ENCODE measurements around the gene DOK4.

DOK4 gene

GRCh38 chr16:57507136-57508034, 21.1 kb upstream of the DOK4 start:
- H3K4me1 Mint-ChIP-seq = peaks cover 25% of the 10 kb centered on the region
- no peaks in the 10 kb centered on the region for H3K36me3 Mint-ChIP-seq (ENCODE audit: low read depth)
- no peaks in the 10 kb centered on the region for H3K9me3 Mint-ChIP-seq
- no peak for TF ChIP-seq CTCF (IDR thresholded peaks at IDR 0.05; ENCODE audit: unreplicated experiment in 3 of 3)
- H3K27ac Mint-ChIP-seq = peak overlapping the region; percentile 40 to 86 (median 45)
- H3K4me3 Mint-ChIP-seq = peak overlapping the region in 1 of 3 experiments; percentile 19
- H3K27me3 Mint-ChIP-seq (ENCODE audit: low read depth) = peaks cover 9% of the 10 kb centered on the region

- no peak for TF ChIP-seq CTCF (IDR thresholded peaks at IDR 0.05; ENCODE audit: unreplicated experiment in 3 of 3)
- H3K4me1 Mint-ChIP-seq = peaks cover 41% of the 10 kb centered on the region
- H3K36me3 Mint-ChIP-seq (ENCODE audit: low read depth) = no peaks in the 10 kb centered on the region
- H3K27ac Mint-ChIP-seq = peak overlapping the region in 1 of 3 experiments; percentile 58
- no peaks in the 10 kb centered on the region for H3K9me3 Mint-ChIP-seq
- H3K27me3 Mint-ChIP-seq (ENCODE audit: low read depth) = peaks cover 18% of the 10 kb centered on the region
- H3K4me3 Mint-ChIP-seq = no peak overlapping the region
These were observed 18.9 kb upstream of the DOK4 start for GRCh38 chr16:57505169-57505568.

GRCh38 chr16:57504491-57504890, 18.2 kb upstream of the DOK4 start:
- peaks cover 17% of the 10 kb centered on the region for H3K27me3 Mint-ChIP-seq (ENCODE audit: low read depth)

GRCh38 chr16:57504001-57504400, 17.7 kb upstream of the DOK4 start:
- H3K27ac Mint-ChIP-seq = peak overlapping the region in 1 of 3 experiments; percentile 70

More at GRCh38 chr16:57504491-57504890, 18.2 kb upstream of the DOK4 start:
- no peaks in the 10 kb centered on the region for H3K36me3 Mint-ChIP-seq (ENCODE audit: low read depth)
- peaks cover 41% of the 10 kb centered on the region for H3K4me1 Mint-ChIP-seq
- peak overlapping the region in 1 of 3 experiments; percentile 70 for H3K27ac Mint-ChIP-seq
- no peak for TF ChIP-seq CTCF (IDR thresholded peaks at IDR 0.05; ENCODE audit: unreplicated experiment in 3 of 3)
- H3K4me3 Mint-ChIP-seq = no peak overlapping the region
- no peaks in the 10 kb centered on the region for H3K9me3 Mint-ChIP-seq

GRCh38 chr16:57503366-57503765, 17.1 kb upstream of the DOK4 start:
- H3K27me3 Mint-ChIP-seq (ENCODE audit: low read depth) = peaks cover 11% of the 10 kb centered on the region
- H3K9me3 Mint-ChIP-seq = no peaks in the 10 kb centered on the region
- H3K36me3 Mint-ChIP-seq (ENCODE audit: low read depth) = no peaks in the 10 kb centered on the region
- no peak for TF ChIP-seq CTCF (IDR thresholded peaks at IDR 0.05; ENCODE audit: unreplicated experiment in 3 of 3)
- H3K27ac Mint-ChIP-seq = peak overlapping the region in 2 of 3 experiments; percentile 68 to 80
- H3K4me1 Mint-ChIP-seq = peaks cover 46% of the 10 kb centered on the region
- peak overlapping the region in 1 of 3 experiments; percentile 26 for H3K4me3 Mint-ChIP-seq

More at GRCh38 chr16:57504001-57504400, 17.7 kb upstream of the DOK4 start:
- H3K4me1 Mint-ChIP-seq = peaks cover 43% of the 10 kb centered on the region
- no peaks in the 10 kb centered on the region for H3K9me3 Mint-ChIP-seq
- peaks cover 15% of the 10 kb centered on the region for H3K27me3 Mint-ChIP-seq (ENCODE audit: low read depth)
- H3K4me3 Mint-ChIP-seq = no peak overlapping the region
- TF ChIP-seq CTCF (IDR thresholded peaks at IDR 0.05; ENCODE audit: unreplicated experiment in 3 of 3) = no peak
- H3K36me3 Mint-ChIP-seq (ENCODE audit: low read depth) = no peaks in the 10 kb centered on the region
